Naive thymus-derived CD4-positive, alpha-beta T cell (primary cell): ENCODE data around the gene DMD. TPM values are rescaled to one million over a fixed set of nuclear protein-coding genes. Genes with fewer than 3 reads are reported as not detected.
"Not testable (repeated sequence)": the region's sequence is repeated elsewhere in the genome, so short reads cannot be mapped to it uniquely, and the experiment has no call there.

ENCODE experiments used
- ATAC-seq: fragments of 150-1000 bp; cut with Tn5 transposase; 2 replicates; pipeline ENCODE4 v1.10.0; 2021; ENCODE audit warnings: mild to moderate bottlenecking, moderate library complexity
- CTCF ChIA-PET: fragments of 350-600 bp; sonication (Branson Sonifier 250); formaldehyde crosslinking; loops from one replicate; lab custom pipeline; 2021; ENCODE audit warnings: antibody characterized with exemption; lab: Charles Lee
- POLR2A ChIA-PET: fragments of 350-600 bp; sonication (Branson Sonifier 250); formaldehyde crosslinking; loops from one replicate; lab custom pipeline; 2021; ENCODE audit warnings: antibody characterized with exemption, inconsistent platforms; lab: Charles Lee
- DNase-seq, 9 donors: peaks; one replicate each; pipeline versions ENCODE4 v3.0.0 to v3.0.0-alpha.2; 2020 to 2022; ENCODE audit warnings: mixed read lengths in 1 of 9
- H3K27ac ChIP-seq: one replicate; pipeline ENCODE4 v1.7.0; 2013; ENCODE audit warnings: mild to moderate bottlenecking, low read depth, low read length, moderate library complexity
- H3K27me3 ChIP-seq, 2 donors: one replicate each; pipeline ENCODE4 v1.7.0; 2013; ENCODE audit warnings: low read length in 2 of 2, mild to moderate bottlenecking in 2 of 2, moderate library complexity in 2 of 2; ENCODE audit not compliant: control insufficient read depth in 2 of 2, insufficient read depth in 2 of 2
- H3K36me3 ChIP-seq, 3 experiments: 1 replicate in 2 of 3; 2 replicates in 1 of 3; pipeline ENCODE4 v1.7.0; 2013; ENCODE audit warnings: low read length in 3 of 3, mild to moderate bottlenecking in 3 of 3, moderate library complexity in 1 of 3; ENCODE audit not compliant: insufficient read depth in 3 of 3, control insufficient read depth in 2 of 3
- H3K4me1 ChIP-seq, 2 donors: one replicate each; pipeline ENCODE4 v1.7.0; 2013; ENCODE audit warnings: low read length in 2 of 2, mild to moderate bottlenecking in 2 of 2, moderate library complexity in 1 of 2; ENCODE audit not compliant: control insufficient read depth in 2 of 2, insufficient read depth in 2 of 2
- H3K4me3 ChIP-seq: 2 replicates; pipeline ENCODE4 v1.7.0; 2013; ENCODE audit warnings: mild to moderate bottlenecking, low read length
- H3K9me3 ChIP-seq, 3 experiments: 1 replicate in 2 of 3; 2 replicates in 1 of 3; pipeline ENCODE4 v1.7.0; 2013; ENCODE audit warnings: low read length in 3 of 3; ENCODE audit not compliant: control insufficient read depth in 2 of 3
- H3K27ac Mint-ChIP-seq, 9 donors: one replicate each; pipeline ENCODE4 v1.8.0; 2020 to 2022; ENCODE audit warnings: mixed read lengths in 9 of 9, mild to moderate bottlenecking in 8 of 9, moderate library complexity in 5 of 9, inconsistent platforms in 2 of 9
- H3K27me3 Mint-ChIP-seq, 5 donors: one replicate each; pipeline ENCODE4 v1.8.0; 2021 to 2022; ENCODE audit warnings: mixed read lengths in 5 of 5, mild to moderate bottlenecking in 1 of 5
- H3K36me3 Mint-ChIP-seq, 5 donors: one replicate each; pipeline ENCODE4 v1.8.0; 2020 to 2022; ENCODE audit warnings: mixed read lengths in 5 of 5, mild to moderate bottlenecking in 3 of 5, inconsistent platforms in 1 of 5
- H3K4me1 Mint-ChIP-seq, 7 donors: one replicate each; pipeline ENCODE4 v1.8.0; 2020 to 2022; ENCODE audit warnings: mixed read lengths in 7 of 7, mild to moderate bottlenecking in 3 of 7, inconsistent platforms in 1 of 7
- H3K4me3 Mint-ChIP-seq, 10 donors: one replicate each; pipeline ENCODE4 v1.8.0; 2020 to 2022; ENCODE audit warnings: mild to moderate bottlenecking in 10 of 10, mixed read lengths in 10 of 10, moderate library complexity in 6 of 10, inconsistent platforms in 2 of 10
- H3K9me3 Mint-ChIP-seq, 11 donors: one replicate each; pipeline ENCODE4 v1.8.0; 2020 to 2022; ENCODE audit warnings: mixed read lengths in 11 of 11, mild to moderate bottlenecking in 4 of 11, inconsistent platforms in 1 of 11, moderate library complexity in 1 of 11
- intact Hi-C, 2 donors: fragments of 100-400 bp; cut with micrococcal nuclease; formaldehyde crosslinking; loops; one replicate each; pipeline ENCODE4 v1.15.1; 2023
- polyA plus RNA-seq, 2 donors: library from polyadenylated mRNA; unstranded; fragments of 300-500 nt; fragmentation: Illumina TruSeq; gene quantifications; one replicate each; pipeline ENCODE4 v1.2.3, GENCODE V29; 2021
- total RNA-seq, 6 experiments: library from RNA in 5 of 6; stranded (reverse) in 5 of 6; gene quantifications; 1 replicate in 5 of 6; 2 replicates in 1 of 6; pipeline ENCODE4 v1.2.3 and lab custom pipeline; 2021 to 2026

Gene DMD
- total and polyA plus RNA-seq, 7 experiments from 2014 or later = 0.02 to 4.9 (median 0.28) TPM; not detected in 3

DNA sequence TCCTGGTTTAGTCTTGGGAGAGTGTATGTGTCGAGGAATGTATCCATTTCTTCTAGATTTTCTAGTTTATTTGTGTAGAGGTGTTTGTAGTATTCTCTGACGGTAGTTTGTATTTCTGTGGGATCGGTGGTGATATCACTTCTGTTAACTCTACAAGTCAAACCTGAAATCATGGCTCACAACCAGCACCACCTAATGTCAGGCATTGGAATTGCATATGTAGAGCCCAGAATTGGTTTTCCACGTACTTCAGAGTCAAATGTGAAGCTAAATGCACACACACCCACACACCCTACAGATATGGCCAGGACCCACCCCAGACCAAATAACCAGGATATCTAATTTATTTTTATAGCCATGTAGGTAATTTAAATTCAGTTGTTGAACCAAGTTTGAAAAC, 964.7 kb downstream of the DMD start:
- POLR2A ChIA-PET, intact Hi-C loops, DNase-seq, H3K36me3 ChIP-seq, H3K4me1 Mint-ChIP-seq, H3K36me3 Mint-ChIP-seq, H3K4me3 Mint-ChIP-seq, H3K9me3 ChIP-seq, CTCF ChIA-PET, H3K4me1 ChIP-seq, H3K9me3 Mint-ChIP-seq, H3K27ac Mint-ChIP-seq, ATAC-seq, H3K27me3 Mint-ChIP-seq, H3K27ac ChIP-seq, H3K4me3 ChIP-seq, H3K27me3 ChIP-seq: not testable (repeated sequence)

GRCh38 chrX:32195611-32196010, 1015.7 kb downstream of the DMD start:
- H3K4me1 Mint-ChIP-seq = no peaks in the 10 kb centered on the region
- no peak for ATAC-seq
- no peak overlapping the region for H3K27ac Mint-ChIP-seq
- CTCF ChIA-PET = no interaction called here
- no peak overlapping the region for H3K4me3 Mint-ChIP-seq
- intact Hi-C loops = no loop called here
- Histone ChIP-seq H3K27me3 (no peaks in the 10 kb centered on the region), H3K4me1 (no peaks in the 10 kb centered on the region), H3K36me3 (no peaks in the 10 kb centered on the region), H3K9me3 (no peaks in the 10 kb centered on the region), H3K27ac (no peak overlapping the region), H3K4me3 (no peak overlapping the region)
- POLR2A ChIA-PET = no interaction called here
- H3K27me3 Mint-ChIP-seq = no peaks in the 10 kb centered on the region
- no peak for DNase-seq
- no peaks in the 10 kb centered on the region for H3K36me3 Mint-ChIP-seq
- H3K9me3 Mint-ChIP-seq = peaks cover 0 to 11% (median 0%) of the 10 kb centered on the region in 11 donors

- intact Hi-C loops = no loop called here
- no peak overlapping the region for H3K27ac Mint-ChIP-seq
- no peaks in the 10 kb centered on the region for H3K36me3 Mint-ChIP-seq
Observed at GRCh38 chrX:32191316-32191715, 1020.0 kb downstream of the DMD start.

GRCh38 chrX:32185160-32185559, 1026.2 kb downstream of the DMD start:
- Histone ChIP-seq H3K4me1 (no peaks in the 10 kb centered on the region), H3K4me3 (no peak overlapping the region), H3K27me3 (no peaks in the 10 kb centered on the region), H3K9me3 (no peaks in the 10 kb centered on the region), H3K36me3 (no peaks in the 10 kb centered on the region), H3K27ac (no peak overlapping the region)
- DNase-seq (no peak), ATAC-seq (no peak)
- Mint-ChIP-seq H3K9me3 (no peaks in the 10 kb centered on the region), H3K27me3 (no peaks in the 10 kb centered on the region), H3K36me3 (no peaks in the 10 kb centered on the region), H3K27ac (no peak overlapping the region), H3K4me3 (no peak overlapping the region), H3K4me1 (no peaks in the 10 kb centered on the region)
- CTCF ChIA-PET = no interaction called here
- POLR2A ChIA-PET = no interaction called here
- intact Hi-C loops = no loop called here

More at GRCh38 chrX:32191316-32191715, 1020.0 kb downstream of the DMD start:
- Histone ChIP-seq H3K27ac (no peak overlapping the region), H3K4me3 (no peak overlapping the region), H3K9me3 (no peaks in the 10 kb centered on the region), H3K36me3 (no peaks in the 10 kb centered on the region), H3K4me1 (no peaks in the 10 kb centered on the region), H3K27me3 (no peaks in the 10 kb centered on the region)
- H3K4me1 Mint-ChIP-seq = no peaks in the 10 kb centered on the region
- no peak for DNase-seq
- ATAC-seq = no peak
- peaks cover 0 to 11% (median 0%) of the 10 kb centered on the region in 11 donors for H3K9me3 Mint-ChIP-seq
- no peaks in the 10 kb centered on the region for H3K27me3 Mint-ChIP-seq
- H3K4me3 Mint-ChIP-seq = no peak overlapping the region
- ChIA-PET CTCF (no interaction called here), POLR2A (no interaction called here)

- H3K4me3 Mint-ChIP-seq = no peak overlapping the region
- no peaks in the 10 kb centered on the region for H3K27me3 Mint-ChIP-seq
- no peaks in the 10 kb centered on the region for H3K36me3 ChIP-seq
- H3K36me3 Mint-ChIP-seq = no peaks in the 10 kb centered on the region
- no peak overlapping the region for H3K4me3 ChIP-seq
- H3K27ac ChIP-seq = no peak overlapping the region
- no peak overlapping the region for H3K27ac Mint-ChIP-seq
- H3K9me3 Mint-ChIP-seq = peaks cover 0 to 2% (median 0%) of the 10 kb centered on the region in 11 donors
- intact Hi-C loops = no loop called here
- no peak for DNase-seq
- H3K9me3 ChIP-seq = no peaks in the 10 kb centered on the region
- ChIA-PET CTCF (no interaction called here), POLR2A (no interaction called here)
- no peaks in the 10 kb centered on the region for H3K4me1 ChIP-seq
- H3K27me3 ChIP-seq = no peaks in the 10 kb centered on the region
- ATAC-seq = no peak
- no peaks in the 10 kb centered on the region for H3K4me1 Mint-ChIP-seq
Observed at GRCh38 chrX:32183066-32183465, 1028.3 kb downstream of the DMD start.

DNA sequence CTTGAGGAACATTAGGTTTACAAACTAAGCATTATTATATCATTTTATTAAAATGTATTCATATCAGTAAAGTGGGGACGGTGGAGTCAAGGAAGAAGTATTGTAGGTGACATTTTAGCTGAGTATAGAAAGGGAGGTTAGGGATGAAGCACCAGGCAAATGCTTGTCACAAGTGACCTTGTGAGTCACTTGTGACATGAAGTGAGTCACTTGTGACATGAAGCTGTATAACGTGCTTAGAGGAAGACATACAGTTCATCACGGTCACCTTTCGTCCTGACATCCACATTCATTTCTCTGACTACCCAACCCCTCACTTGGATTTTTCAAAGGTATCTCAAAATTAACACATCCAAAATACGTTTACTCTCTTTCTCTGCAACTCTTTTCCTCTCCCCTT, 1034.8 kb downstream of the DMD start:
- Histone ChIP-seq H3K4me3 (no peak overlapping the region), H3K27ac (no peak overlapping the region), H3K36me3 (no peaks in the 10 kb centered on the region), H3K27me3 (no peaks in the 10 kb centered on the region), H3K4me1 (no peaks in the 10 kb centered on the region), H3K9me3 (no peaks in the 10 kb centered on the region)
- H3K4me1 Mint-ChIP-seq = no peaks in the 10 kb centered on the region
- H3K27ac Mint-ChIP-seq = no peak overlapping the region
- no peaks in the 10 kb centered on the region for H3K36me3 Mint-ChIP-seq
- no peaks in the 10 kb centered on the region for H3K27me3 Mint-ChIP-seq
- intact Hi-C loops = no loop called here
- ChIA-PET POLR2A (no interaction called here), CTCF (no interaction called here)
- no peak overlapping the region for H3K4me3 Mint-ChIP-seq
- DNase-seq = no peak
- H3K9me3 Mint-ChIP-seq = peaks cover 0 to 8% (median 0%) of the 10 kb centered on the region in 11 donors
- ATAC-seq = no peak

- CTCF ChIA-PET = no interaction called here
- POLR2A ChIA-PET = no interaction called here
Observed at GRCh38 chrX:32170481-32170880, 1040.9 kb downstream of the DMD start.

More at GRCh38 chrX:32170481-32170880, 1040.9 kb downstream of the DMD start:
- no peak overlapping the region for H3K27ac ChIP-seq
- H3K4me1 ChIP-seq = no peaks in the 10 kb centered on the region
- no peaks in the 10 kb centered on the region for H3K27me3 ChIP-seq
- Mint-ChIP-seq H3K36me3 (no peaks in the 10 kb centered on the region), H3K27ac (no peak overlapping the region), H3K4me3 (no peak overlapping the region), H3K4me1 (no peaks in the 10 kb centered on the region), H3K9me3 (peaks cover 0 to 4% (median 0%) of the 10 kb centered on the region in 11 donors), H3K27me3 (no peaks in the 10 kb centered on the region)
- intact Hi-C loops = no loop called here
- H3K36me3 ChIP-seq = no peaks in the 10 kb centered on the region
- H3K9me3 ChIP-seq = no peaks in the 10 kb centered on the region
- ATAC-seq = no peak
- no peak for DNase-seq
- H3K4me3 ChIP-seq = no peak overlapping the region
